SU-DHL-6 (cell line): ENCODE data around the gene FN3KRP.

Experiments
- H2AFZ ChIP-seq: fragments of 200-600 bp; sonication (generic); 2 replicates; pipeline ENCODE4 v1.6.1; 2014; ENCODE audit warnings: low read depth, mild to moderate bottlenecking, moderate library complexity, mixed read lengths, antibody characterized with exemption, low read length; ENCODE audit not compliant: severe bottlenecking
- H3F3A ChIP-seq: fragments of 200-600 bp; shearing (Covaris generic); 2 replicates; pipeline ENCODE4 v1.6.0; 2016; ENCODE audit warnings: antibody characterized with exemption, mild to moderate bottlenecking; ENCODE audit not compliant: insufficient read depth
- H3K27ac ChIP-seq: fragments of 200-600 bp; sonication (generic); 2 replicates; pipeline ENCODE4 v1.5.1; 2016; ENCODE audit warnings: low read depth, mild to moderate bottlenecking, low read length, moderate library complexity, mixed read lengths
- H3K27me3 ChIP-seq: fragments of 200-600 bp; sonication (generic), shearing (Covaris generic); 2 replicates; pipeline ENCODE4 v1.6.0; 2014; ENCODE audit warnings: mild to moderate bottlenecking, low read length
- H3K36me3 ChIP-seq: fragments of 200-600 bp; sonication (generic); 2 replicates; pipeline ENCODE4 v1.6.1; 2014; ENCODE audit warnings: mild to moderate bottlenecking, low read length, mixed read lengths
- H3K4me2 ChIP-seq: fragments of 300-600, 200-600 bp; shearing (Covaris generic), sonication (generic); 2 replicates; pipeline ENCODE4 v1.6.0; 2014; ENCODE audit warnings: low read length, low read depth, mild to moderate bottlenecking; ENCODE audit not compliant: poor library complexity, severe bottlenecking
- H3K4me3 ChIP-seq: fragments of 200-600 bp; sonication (generic); 2 replicates; pipeline ENCODE4 v1.5.1; 2014; ENCODE audit warnings: antibody characterized with exemption, low read length, mild to moderate bottlenecking, mixed read lengths; ENCODE audit not compliant: insufficient read depth, poor library complexity, severe bottlenecking
- H3K79me2 ChIP-seq: fragments of 200-600 bp; sonication (generic); 2 replicates; pipeline ENCODE4 v1.6.1; 2014; ENCODE audit warnings: mild to moderate bottlenecking, low read length, moderate library complexity; ENCODE audit not compliant: insufficient read depth
- H3K9ac ChIP-seq: fragments of 200-600 bp; sonication (generic); 2 replicates; pipeline ENCODE4 v1.7.0; 2014; ENCODE audit warnings: mild to moderate bottlenecking, low read length
- H3K9me2 ChIP-seq: fragments of 200-600 bp; sonication (generic); replicated peaks from 2 replicates; pipeline ENCODE4 v1.6.1; 2014; ENCODE audit warnings: low read length; ENCODE audit not compliant: insufficient read depth
- H3K9me3 ChIP-seq: fragments of 200-600 bp; sonication (generic); 2 replicates; pipeline ENCODE4 v1.6.1; 2014; ENCODE audit warnings: low read length, mixed read lengths; ENCODE audit not compliant: insufficient read depth
- H4K20me1 ChIP-seq: fragments of 200-600 bp; sonication (generic); 2 replicates; pipeline ENCODE4 v1.6.1; 2014; ENCODE audit warnings: low read depth, mild to moderate bottlenecking, antibody characterized with exemption, low read length, moderate library complexity, mixed read lengths
- CTCF ChIP-seq: fragments of 200-600 bp; sonication (generic); IDR thresholded peaks from one replicate; pipeline ENCODE4 v1.5.1; 2017; ENCODE audit warnings: antibody characterized with exemption, mild to moderate bottlenecking, low read length, moderate library complexity; ENCODE audit not compliant: insufficient read depth, poor library complexity, severe bottlenecking
- EZH2phosphoT487 ChIP-seq: fragments of 200-600 bp; sonication (generic), shearing (Covaris generic); conservative IDR thresholded peaks from 2 replicates; pipeline ENCODE4 v1.6.1; 2018; ENCODE audit warnings: mild to moderate bottlenecking, antibody characterized with exemption, low read length, moderate library complexity, mixed read lengths

FN3KRP gene

DNA sequence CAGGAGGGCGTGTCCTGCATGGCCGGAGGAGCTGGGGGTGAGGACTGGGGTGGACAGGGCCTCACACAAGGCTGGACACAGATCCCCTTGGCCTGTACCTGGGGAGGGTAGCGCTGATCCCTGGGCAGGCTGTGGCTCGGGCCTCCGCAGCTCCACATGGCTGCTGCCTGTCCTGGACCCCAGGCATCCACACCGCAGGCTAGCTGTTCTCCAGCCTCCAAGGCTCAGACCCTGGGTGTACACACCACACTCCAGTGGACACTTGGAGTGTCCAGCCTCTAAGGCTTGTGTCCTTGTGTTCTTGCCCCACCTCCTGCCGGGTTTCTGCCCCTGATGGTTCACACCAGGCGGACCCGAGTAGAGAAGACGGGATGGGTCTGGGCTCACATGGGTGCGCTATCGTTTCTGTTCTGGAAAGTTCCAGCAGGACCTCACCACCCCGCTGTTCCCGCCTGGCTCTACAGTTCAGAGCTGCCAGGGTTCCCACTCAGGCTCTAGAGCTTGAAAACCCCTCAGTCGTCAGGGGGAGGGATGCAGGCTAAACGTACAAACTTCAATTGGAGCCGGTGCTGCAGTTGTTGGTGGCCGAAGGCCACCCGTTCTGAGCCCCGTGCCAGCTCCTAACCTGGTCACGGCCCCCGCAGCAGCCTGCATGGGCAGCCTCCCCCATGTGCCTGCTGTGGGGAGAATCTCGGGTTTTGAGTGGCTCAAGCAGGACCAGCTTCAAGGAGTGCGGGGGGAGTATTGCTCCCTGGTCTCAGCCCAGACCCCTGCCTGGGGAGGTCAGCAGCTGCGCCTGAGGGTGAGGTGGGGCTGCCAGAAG lies 6.6 kb upstream of the FN3KRP start:
- Histone ChIP-seq H4K20me1 (no peaks in the 10 kb centered on the region), H3K79me2 (no peaks in the 10 kb centered on the region), H3K27me3 (no peaks in the 10 kb centered on the region), H3K4me2 (no peak overlapping the region), H3K36me3 (no peaks in the 10 kb centered on the region), H2AFZ (no peak overlapping the region), H3K9me2 (no peaks in the 10 kb centered on the region), H3F3A (no peaks in the 10 kb centered on the region), H3K4me3 (no peak overlapping the region), H3K27ac (no peak overlapping the region), H3K9ac (no peak overlapping the region), H3K9me3 (no peaks in the 10 kb centered on the region)
- TF ChIP-seq CTCF (no peak), EZH2phosphoT487 (no peak)

GRCh38 chr17:82710499-82711232 lies 5.8 kb upstream of the FN3KRP start:
- no peak overlapping the region for H2AFZ ChIP-seq
- no peaks in the 10 kb centered on the region for H3K9me2 ChIP-seq
- no peaks in the 10 kb centered on the region for H3K27me3 ChIP-seq
- H3K27ac ChIP-seq, result no peak overlapping the region
- H4K20me1 ChIP-seq, result no peaks in the 10 kb centered on the region
- H3K36me3 ChIP-seq, result no peaks in the 10 kb centered on the region
- no peak overlapping the region for H3K9ac ChIP-seq
- no peaks in the 10 kb centered on the region for H3F3A ChIP-seq
- TF ChIP-seq EZH2phosphoT487, result no peak
- peak; percentile 11 for TF ChIP-seq CTCF
- no peak overlapping the region for H3K4me2 ChIP-seq
- H3K4me3 ChIP-seq, result no peak overlapping the region
- H3K79me2 ChIP-seq, result no peaks in the 10 kb centered on the region
- H3K9me3 ChIP-seq, result no peaks in the 10 kb centered on the region

DNA sequence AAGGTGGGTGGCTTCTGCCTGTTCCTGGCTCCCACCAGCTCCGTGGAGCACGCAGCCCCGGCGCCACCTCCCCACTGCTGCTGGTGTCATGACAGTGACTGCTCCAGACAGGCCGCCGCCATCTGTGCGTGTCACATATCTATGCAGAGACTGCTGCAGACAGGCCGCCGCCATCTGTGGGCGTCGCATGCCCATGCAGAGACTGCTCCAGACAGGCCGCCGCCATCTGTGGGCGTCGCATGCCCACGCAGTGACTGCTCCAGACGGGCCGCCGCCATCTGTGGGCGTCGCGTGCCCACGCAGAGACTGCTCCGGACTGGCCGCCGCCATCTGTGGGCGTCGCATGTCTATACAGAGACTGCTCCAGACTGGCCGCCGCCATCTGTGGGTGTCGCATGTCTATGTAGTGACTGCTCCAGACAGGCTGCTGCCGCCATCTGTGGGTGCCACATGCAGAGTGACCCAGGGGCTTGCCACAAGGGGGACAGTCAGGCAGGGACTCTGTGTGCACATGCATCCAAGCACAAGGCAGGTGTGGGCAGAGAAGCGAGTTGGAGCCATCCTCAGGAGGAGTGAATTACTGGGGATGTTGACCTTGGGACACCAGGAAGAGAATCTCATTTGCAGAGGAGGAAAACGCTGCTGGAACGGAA lies 3.3 kb upstream of the FN3KRP start:
- Histone ChIP-seq H3K9me3 (no peaks in the 10 kb centered on the region), H3K4me3 (no peak overlapping the region), H3F3A (no peaks in the 10 kb centered on the region), H3K27ac (no peak overlapping the region), H3K79me2 (peaks cover 12% of the 10 kb centered on the region), H3K9me2 (no peaks in the 10 kb centered on the region), H3K4me2 (no peak overlapping the region), H3K36me3 (no peaks in the 10 kb centered on the region), H4K20me1 (no peaks in the 10 kb centered on the region), H3K27me3 (no peaks in the 10 kb centered on the region), H2AFZ (no peak overlapping the region), H3K9ac (no peak overlapping the region)
- TF ChIP-seq CTCF (no peak), EZH2phosphoT487 (no peak)
